Ovary (tissue), 9 donors: ENCODE measurements around the gene NDEL1. TPM values are rescaled to one million over a fixed set of nuclear protein-coding genes. Genes with fewer than 3 reads are reported as not detected.

ENCODE experiments used
- DNase-seq, 5 donors: peaks; one replicate each; pipeline ENCODE4 v3.0.0-alpha.2; 2019 to 2020
- H3K27ac ChIP-seq, 2 donors: fragments of 200-600 bp; one replicate each; pipeline versions ENCODE4 v1.5.1 to v1.8.0; 2019 to 2022
- H3K27me3 ChIP-seq: fragments of 200-600 bp; one replicate; pipeline ENCODE4 v1.8.0; 2022
- H3K36me3 ChIP-seq: fragments of 200-600 bp; sonication (generic); one replicate; pipeline ENCODE4 v1.5.1; 2019
- H3K4me1 ChIP-seq: one replicate; pipeline ENCODE4 v1.8.1; 2013; ENCODE audit warnings: mild to moderate bottlenecking, moderate library complexity; ENCODE audit not compliant: insufficient read depth
- H3K4me3 ChIP-seq: fragments of 200-600 bp; sonication (generic); one replicate; pipeline ENCODE4 v1.5.1; 2017
- H3K9me3 ChIP-seq, 2 donors: fragments of 200-600 bp in 1 of 2; sonication (generic) in 1 of 2; one replicate each; pipeline versions ENCODE4 v1.5.1 to v1.8.1; 2013 to 2019; ENCODE audit warnings: mild to moderate bottlenecking in 1 of 2, moderate library complexity in 1 of 2
- CTCF ChIP-seq, 3 donors: fragments of 450-650 bp in 2 of 3; fragments of 200-600 bp in 1 of 3; IDR thresholded peaks; one replicate each; pipeline versions ENCODE4 v1.5.1 to v1.8.0; 2016 to 2022; ENCODE audit warnings: antibody characterized with exemption in 3 of 3, mild to moderate bottlenecking in 1 of 3
- EP300 ChIP-seq: sonication (generic); formaldehyde crosslinking; IDR thresholded peaks from one replicate; pipeline ENCODE4 v1.6.1; 2017; ENCODE audit warnings: antibody characterized with exemption
- POLR2A ChIP-seq: fragments of 450-650 bp; IDR thresholded peaks from one replicate; pipeline ENCODE4 v1.6.1; 2017; ENCODE audit warnings: antibody characterized with exemption, mild to moderate bottlenecking, moderate library complexity
- WGBS, 3 donors: extraction: QIAGEN DNeasy Blood & Tissue Kit in 1 of 3; methylation state at CpG; one replicate each; pipeline versions ENCODE4 v1.1.5 to v1.1.7; 2013 to 2017; 5-methylcytosine and 5-hydroxymethylcytosine counted together
- intact Hi-C, 4 donors: fragments of 100-400 bp; cut with DNase I; formaldehyde crosslinking; loops; one replicate each; pipeline versions ENCODE4 v1.11.0 to v1.15.1; 2022 to 2023
- polyA plus RNA-seq, 2 donors: library from polyadenylated mRNA; stranded (reverse); fragments of 200-250 nt in 1 of 2; fragments of 350-450 nt in 1 of 2; fragmentation: Illumina TruSeq in 1 of 2; extraction: RNeasy Lipid Tissue Mini Kit (QIAGEN cat#74804) in 1 of 2; gene quantifications; one replicate each; pipeline ENCODE4 v1.2.3, GENCODE V29; 2013 to 2014
- total RNA-seq, 7 donors: library from RNA; depleted of rRNA in 2 of 7; stranded (reverse); fragments of >200 nt in 2 of 7; fragmentation: NEBNext Ultra II Directional in 3 of 7; extraction: Animal tissue kit (Norgen Biotek cat#: 25700) in 3 of 7; gene quantifications; one replicate each; pipeline versions ENCODE4 v1.1.0 to v1.2.4, GENCODE V29; 2016 to 2023
- donor health status: DM: no; HTN: no; CAD: no; lungs with moderate emphysema.
- donor health status: DM: no; HTN: no; CAD: no.
- donor health status: Bipolar disorder and iron deficiency.
- donor health status: DM: yes; HTN: yes; CAD: no.
- donor health status: DM: no; HTN: no; CAD: no.
- donor health status: DM: yes; HTN: yes; CAD: no.

Gene NDEL1
- total and polyA plus RNA-seq, 9 donors, result 36.7 to 86.5 (median 63.2) TPM

GRCh38 chr17:8426094-8426720, 9.5 kb upstream of the NDEL1 start:
- no peaks in the 10 kb centered on the region for H3K9me3 ChIP-seq
- no peaks in the 10 kb centered on the region for H3K36me3 ChIP-seq
- no peak for TF ChIP-seq CTCF (IDR thresholded peaks at IDR 0.05)
- TF ChIP-seq POLR2A, result no peak
- no peak for TF ChIP-seq EP300
- no peak for DNase-seq
- no peak overlapping the region for H3K27ac ChIP-seq
- H3K4me3 ChIP-seq, result no peak overlapping the region
- H3K27me3 ChIP-seq, result no peaks in the 10 kb centered on the region
- H3K4me1 ChIP-seq, result no peaks in the 10 kb centered on the region
- intact Hi-C loops, result loop anchor here in 1 of 4 donors (5.0 kb wide), 1 partner anchor 56 kb away; no protein-coding TSS in a partner anchor
- 54 to 66% (median 62%) methylated on average over 6 of the region's 6 CpGs for WGBS, 3 donors

GRCh38 chr17:8426802-8427201, 8.9 kb upstream of the NDEL1 start:
- 93 to 97% (median 96%) methylated on average over 3 of the region's 3 CpGs for WGBS, 3 donors
- intact Hi-C loops, result loop anchor here in 1 of 4 donors (5.0 kb wide), 1 partner anchor 55 kb away; no protein-coding TSS in a partner anchor
- H3K4me1 ChIP-seq, result no peaks in the 10 kb centered on the region

GRCh38 chr17:8430966-8431365, 4.7 kb upstream of the NDEL1 start:
- TF ChIP-seq POLR2A (no peak), EP300 (no peak), CTCF (IDR thresholded peaks at IDR 0.05) (no peak)
- Histone ChIP-seq H3K27ac (no peak overlapping the region), H3K4me3 (no peak overlapping the region), H3K4me1 (no peaks in the 10 kb centered on the region), H3K27me3 (no peaks in the 10 kb centered on the region), H3K36me3 (no peaks in the 10 kb centered on the region), H3K9me3 (no peaks in the 10 kb centered on the region)
- intact Hi-C loops, result no loop called here
- WGBS, 3 donors, result 33 to 39% (median 39%) methylated on average over 7 of the region's 7 CpGs
- peak; percentile 32 to 70 (median 60) for DNase-seq

More at GRCh38 chr17:8426802-8427201, 8.9 kb upstream of the NDEL1 start:
- TF ChIP-seq EP300 (no peak), CTCF (IDR thresholded peaks at IDR 0.05) (no peak), POLR2A (no peak)
- Histone ChIP-seq H3K27ac (no peak overlapping the region), H3K9me3 (no peaks in the 10 kb centered on the region), H3K4me3 (no peak overlapping the region), H3K36me3 (no peaks in the 10 kb centered on the region), H3K27me3 (no peaks in the 10 kb centered on the region)
- no peak for DNase-seq

GRCh38 chr17:8436169-8436843, 622 bp downstream of the NDEL1 start:
- Histone ChIP-seq H3K27me3 (no peaks in the 10 kb centered on the region), H3K27ac (peak overlapping the region; percentile 97 to 99), H3K4me1 (peaks cover 2% of the 10 kb centered on the region), H3K4me3 (peak overlapping the region; percentile 89), H3K36me3 (no peaks in the 10 kb centered on the region), H3K9me3 (no peaks in the 10 kb centered on the region)
- TF ChIP-seq CTCF (IDR thresholded peaks at IDR 0.05), result no peak
- no peak for TF ChIP-seq POLR2A
- no peak for TF ChIP-seq EP300
- intact Hi-C loops, result no loop called here
- DNase-seq, result peak in 4 of 5 donors; percentile 50 to 77 (median 67)
- 0 to 1% (median 1%) methylated on average over 37 to 43 of the region's 43 CpGs for WGBS, 3 donors
